Right cardiac atrium (tissue), 5 donors: Measurements from ENCODE around the gene RAMAC. TPM values are rescaled to one million over a fixed set of nuclear protein-coding genes. Genes with fewer than 3 reads are reported as not detected.
"Not testable (repeated sequence)": the region's sequence is repeated elsewhere in the genome, so short reads cannot be mapped to it uniquely, and the experiment has no call there.

ENCODE experiments used
- ATAC-seq, 2 donors: fragments of 200-7000 bp; cut with Tn5 transposase; one replicate each; pipeline versions ENCODE4 v1.8.0 to v1.9.1; 2020; ENCODE audit warnings: moderate library complexity in 2 of 2, mild to moderate bottlenecking in 1 of 2
- DNase-seq, 3 donors: peaks; one replicate each; pipeline ENCODE4 v3.0.0-alpha.2; 2020
- H3K27ac ChIP-seq: one replicate; pipeline ENCODE4 v1.5.1; 2013; ENCODE audit warnings: mild to moderate bottlenecking, low read length, control low read depth, moderate library complexity
- H3K27me3 ChIP-seq: one replicate; pipeline ENCODE4 v1.6.1; 2013; ENCODE audit not compliant: control insufficient read depth, insufficient read depth
- H3K4me1 ChIP-seq: one replicate; pipeline ENCODE4 v1.6.1; 2013; ENCODE audit warnings: low read length; ENCODE audit not compliant: control insufficient read depth, insufficient read depth
- H3K4me3 ChIP-seq: one replicate; pipeline ENCODE4 v1.5.1; 2013; ENCODE audit warnings: low read length, control low read depth
- H3K9me3 ChIP-seq: one replicate; pipeline ENCODE4 v1.6.1; 2013; ENCODE audit warnings: low read length; ENCODE audit not compliant: control insufficient read depth
- WGBS: extraction: QIAGEN DNeasy Blood & Tissue Kit; methylation state at CpG from one replicate; pipeline ENCODE4 v1.1.7; 2013; 5-methylcytosine and 5-hydroxymethylcytosine counted together
- intact Hi-C, 4 donors: fragments of 100-400 bp; cut with DNase I; formaldehyde crosslinking; loops; one replicate each; pipeline versions ENCODE4 v1.11.0 to v1.14.0; 2022 to 2023
- polyA plus RNA-seq: library from polyadenylated mRNA; stranded (reverse); fragments of 200-250 nt; gene quantifications from one replicate; pipeline ENCODE4 v1.2.3, GENCODE V29; 2013
- total RNA-seq, 4 donors: library from RNA; stranded (reverse); fragmentation: NEBNext Ultra II Directional; extraction: Animal tissue kit (Norgen Biotek cat#: 25700); gene quantifications; one replicate each; pipeline ENCODE4 v1.2.1, GENCODE V29; 2021
- donor health status: healthy with polysubstance abuse.
- donor health status: DM: no; HTN: yes; CAD: no.
- donor health status: DM: no; HTN: no; CAD: no.
- donor health status: DM: no; HTN: yes; CAD: no; lungs with severe emphysema.
- donor health status: DM: yes; HTN: yes; CAD: no.

The RAMAC gene
- total and polyA plus RNA-seq, 5 donors = 13.3 to 16.4 (median 13.6) TPM

DNA sequence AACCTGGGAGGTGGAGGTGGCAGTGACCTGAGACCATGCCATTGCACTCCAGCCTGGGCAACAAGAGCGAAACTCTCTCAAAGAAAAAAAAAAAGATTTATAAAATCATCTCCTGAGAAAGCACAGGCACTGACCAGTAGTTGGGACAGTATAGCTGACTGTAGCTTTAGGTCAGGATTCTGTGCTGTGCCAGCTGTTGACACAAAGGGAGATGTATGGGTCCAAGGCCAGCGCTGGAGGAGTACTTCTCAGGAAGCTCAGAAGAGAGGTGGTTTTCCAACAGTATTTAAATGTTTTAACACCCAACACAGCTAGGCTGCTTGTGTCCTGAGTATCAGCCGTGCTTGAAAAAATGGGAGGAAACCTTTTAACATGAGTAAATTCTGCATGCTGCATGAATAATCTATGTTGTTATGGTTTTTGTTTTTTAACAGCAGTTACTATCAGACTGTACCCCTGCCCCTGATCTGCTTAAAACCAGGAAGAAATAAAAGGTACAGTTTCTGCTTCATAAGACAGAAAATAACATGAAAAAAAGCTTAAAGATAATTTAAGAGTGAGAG is 6.5 kb downstream of the RAMAC start:
- intact Hi-C loops = no loop called here
- 83% methylated on average over 3 of the region's 3 CpGs for WGBS
- Histone ChIP-seq H3K4me1 (no peaks in the 10 kb centered on the region), H3K4me3 (no peak overlapping the region), H3K27me3 (no peaks in the 10 kb centered on the region), H3K27ac (no peak overlapping the region), H3K9me3 (no peaks in the 10 kb centered on the region)
- ATAC-seq (no peak), DNase-seq (no peak)

DNA sequence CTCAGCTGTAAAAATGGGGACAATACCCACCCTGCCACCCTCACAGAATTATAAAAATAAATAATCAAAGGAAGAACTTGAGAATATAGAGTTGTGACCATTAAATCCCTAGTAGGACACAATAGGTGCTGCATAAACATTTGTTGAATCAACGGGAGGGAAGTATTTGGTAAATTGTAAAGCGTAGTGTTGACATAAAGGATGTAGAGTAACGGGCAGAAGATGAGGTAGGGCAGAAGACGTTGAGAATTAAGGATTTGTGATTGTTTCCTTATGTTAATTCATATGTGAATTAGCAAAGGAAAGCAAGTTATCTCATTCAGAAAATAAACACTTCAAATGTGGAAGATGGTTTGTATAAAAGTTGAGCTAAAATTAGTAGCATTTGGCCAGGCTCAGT is 7.1 kb downstream of the RAMAC start:
- no peak overlapping the region for H3K27ac ChIP-seq
- intact Hi-C loops = no loop called here
- no peaks in the 10 kb centered on the region for H3K9me3 ChIP-seq
- ATAC-seq (no peak), DNase-seq (no peak)
- no peaks in the 10 kb centered on the region for H3K27me3 ChIP-seq
- no peaks in the 10 kb centered on the region for H3K4me1 ChIP-seq
- no peak overlapping the region for H3K4me3 ChIP-seq
- WGBS = 78% methylated on average over 4 of the region's 4 CpGs

GRCh38 chr15:82995076-82995475 is 9.1 kb downstream of the RAMAC start:
- Histone ChIP-seq H3K27me3 (no peaks in the 10 kb centered on the region), H3K27ac (no peak overlapping the region), H3K9me3 (no peaks in the 10 kb centered on the region), H3K4me3 (no peak overlapping the region), H3K4me1 (no peaks in the 10 kb centered on the region)
- intact Hi-C loops = no loop called here
- ATAC-seq (no peak), DNase-seq (no peak)
- WGBS = 76% methylated on average over 2 of the region's 2 CpGs

- Histone ChIP-seq H3K9me3 (no peaks in the 10 kb centered on the region), H3K4me3 (no peak overlapping the region), H3K27ac (no peak overlapping the region), H3K4me1 (no peaks in the 10 kb centered on the region), H3K27me3 (no peaks in the 10 kb centered on the region)
- intact Hi-C loops = no loop called here
- WGBS = 55% methylated on average over 3 of the region's 3 CpGs
- ATAC-seq (no peak), DNase-seq (no peak)
These were observed 9.9 kb downstream of the RAMAC start for GRCh38 chr15:82995938-82996337.

- H3K4me3 ChIP-seq = no peak overlapping the region
- intact Hi-C loops = no loop called here
- no peaks in the 10 kb centered on the region for H3K27me3 ChIP-seq
- DNase-seq = no peak
- H3K9me3 ChIP-seq = no peaks in the 10 kb centered on the region
- no peak overlapping the region for H3K27ac ChIP-seq
- no peak for ATAC-seq
- WGBS = 79% methylated on average over 6 of the region's 6 CpGs
- no peaks in the 10 kb centered on the region for H3K4me1 ChIP-seq
These were observed 13.4 kb downstream of the RAMAC start for GRCh38 chr15:82999426-82999825.

GRCh38 chr15:82999905-83000671 is 14.1 kb downstream of the RAMAC start:
- no peak for DNase-seq
- H3K27ac ChIP-seq = no peak overlapping the region

GRCh38 chr15:83000672-83001031 is 14.6 kb downstream of the RAMAC start:
- not testable (repeated sequence) for H3K27ac ChIP-seq, H3K9me3 ChIP-seq, ATAC-seq, H3K4me3 ChIP-seq, H3K27me3 ChIP-seq, H3K4me1 ChIP-seq, DNase-seq
- intact Hi-C loops = loop anchor here in 3 of 4 donors (2.0 to 10.0 kb wide), 3 partner anchors 152 to 156 kb away; no protein-coding TSS in a partner anchor
- 89% methylated on average over 3 of the region's 3 CpGs for WGBS

More at GRCh38 chr15:82999905-83000671, 14.1 kb downstream of the RAMAC start:
- no peaks in the 10 kb centered on the region for H3K27me3 ChIP-seq
- no peak overlapping the region for H3K4me3 ChIP-seq
- intact Hi-C loops = loop anchor here in 3 of 4 donors (2.0 to 10.0 kb wide), 3 partner anchors 151 to 155 kb away; no protein-coding TSS in a partner anchor
- WGBS = 6% methylated on average over 6 of the region's 6 CpGs
- no peaks in the 10 kb centered on the region for H3K4me1 ChIP-seq
- peak; percentile 83 to 84 for ATAC-seq
- H3K9me3 ChIP-seq = no peaks in the 10 kb centered on the region

GRCh38 chr15:83010709-83011270 is 24.8 kb downstream of the RAMAC start:
- Histone ChIP-seq H3K27me3 (no peaks in the 10 kb centered on the region), H3K4me1 (peaks cover 9% of the 10 kb centered on the region), H3K4me3 (peak overlapping the region; percentile 92), H3K9me3 (no peaks in the 10 kb centered on the region), H3K27ac (peak overlapping the region; percentile 58)
- intact Hi-C loops = loop anchor here in 2 of 4 donors (2.0 to 10.0 kb wide), 4 partner anchors 54 to 197 kb away; partner anchors contain the start of genes BTBD1 (in 1 of the 2) and HDGFL3 (in 1 of the 2)
- peak; percentile 78 to 88 (median 86) for DNase-seq
- ATAC-seq = peak; percentile 78 to 89
- WGBS = 9% methylated on average over 15 of the region's 15 CpGs

DNA sequence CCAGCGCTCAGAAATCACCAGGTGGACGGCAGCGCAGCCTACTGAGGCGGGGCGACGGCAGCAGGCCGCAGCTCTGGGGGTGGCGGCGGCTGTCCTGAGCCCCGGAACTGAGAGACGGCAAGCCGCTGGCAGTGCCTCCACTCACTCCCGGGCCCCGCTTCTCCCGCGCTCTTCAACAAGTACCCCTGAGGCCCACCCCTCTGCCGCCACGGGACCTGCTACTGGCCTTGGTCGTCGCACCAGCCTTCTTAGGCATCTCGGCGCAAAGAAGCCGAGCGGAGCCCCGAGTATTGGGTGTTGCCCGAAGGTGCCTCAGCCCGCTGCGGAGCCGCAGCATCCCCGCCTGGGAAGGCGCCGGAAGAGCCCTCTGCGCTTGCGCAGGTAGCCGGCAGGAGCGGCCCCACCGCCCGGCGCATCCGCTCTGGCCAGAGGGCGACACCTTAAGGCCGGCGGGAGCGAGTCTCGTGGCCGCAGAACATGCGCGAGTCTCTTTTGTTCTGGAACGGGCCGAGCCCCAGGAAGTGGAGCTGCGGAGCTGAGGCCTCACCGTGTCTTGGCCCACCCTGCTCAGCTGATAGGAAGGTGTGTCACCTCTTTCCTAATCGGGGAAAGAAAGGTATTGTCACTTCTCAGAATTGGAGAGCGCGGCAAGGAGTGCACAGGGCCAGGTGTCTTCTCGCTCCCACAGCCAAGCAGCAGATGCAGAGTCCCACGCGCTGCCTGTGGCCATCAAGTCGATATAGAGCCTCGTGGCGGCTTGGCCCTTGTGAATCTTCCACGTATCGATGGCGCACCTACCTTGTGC is 25.5 kb downstream of the RAMAC start, which contains the start of gene C15orf40:
C15orf40 (minus strand) TSS at position 369 of the 805 bp plus-strand sequence; CDS start at position 337, 32 bp downstream.
- ATAC-seq (peak; percentile 99), DNase-seq (peak; percentile 93 to 97 (median 96))
- no peaks in the 10 kb centered on the region for H3K9me3 ChIP-seq
- H3K4me3 ChIP-seq = peak within 1 kb of the TSS; percentile 92
- no peaks in the 10 kb centered on the region for H3K27me3 ChIP-seq
- intact Hi-C loops = loop anchor here in 2 of 4 donors (2.0 to 10.0 kb wide), 4 partner anchors 53 to 196 kb away; partner anchors contain the start of genes BTBD1 (in 1 of the 2) and HDGFL3 (in 1 of the 2)
- 1% methylated on average over 64 of the region's 64 CpGs for WGBS
- H3K27ac ChIP-seq = peak within 1 kb of the TSS; percentile 78
- peaks cover 9% of the 10 kb centered on the region for H3K4me1 ChIP-seq

DNA sequence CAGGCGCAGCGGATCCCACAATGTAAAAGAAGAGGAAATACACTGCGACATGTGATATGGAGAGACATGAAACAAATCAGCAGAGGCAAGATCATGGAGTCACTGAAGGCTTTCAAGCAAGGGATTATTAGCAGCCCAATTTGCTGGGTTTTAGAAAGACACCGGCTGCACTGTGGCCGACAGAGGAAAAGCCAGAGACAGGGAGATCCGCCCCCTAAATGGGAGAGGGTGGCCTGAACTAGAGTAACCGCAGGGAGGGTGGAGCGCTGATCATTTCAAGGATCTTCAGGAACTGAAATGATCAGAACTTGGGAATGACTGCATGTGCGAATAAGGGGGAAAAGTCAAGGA is 26.0 kb downstream of the RAMAC start:
- peak in 1 of 2 donors; percentile 3 for ATAC-seq
- Histone ChIP-seq H3K27me3 (no peaks in the 10 kb centered on the region), H3K27ac (peak overlapping the region; percentile 78), H3K4me3 (peak overlapping the region; percentile 92), H3K4me1 (peaks cover 9% of the 10 kb centered on the region), H3K9me3 (no peaks in the 10 kb centered on the region)
- intact Hi-C loops = loop anchor here in 2 of 4 donors (5.0 to 10.0 kb wide), 3 partner anchors 53 to 195 kb away; partner anchors contain the start of genes BTBD1 (in 1 of the 2) and HDGFL3 (in 1 of the 2)
- no peak for DNase-seq
- WGBS = 40% methylated on average over 9 of the region's 9 CpGs
